ENCODE data around the gene KIAA0825. TPM values are rescaled to one million over a fixed set of nuclear protein-coding genes. Genes with fewer than 3 reads are reported as not detected.
"Not testable (repeated sequence)": the region's sequence is repeated elsewhere in the genome, so short reads cannot be mapped to it uniquely, and the experiment has no call there.

KIAA0825 gene
- total RNA-seq, 1 donor from 2014 or later = 0.28 TPM

DNA sequence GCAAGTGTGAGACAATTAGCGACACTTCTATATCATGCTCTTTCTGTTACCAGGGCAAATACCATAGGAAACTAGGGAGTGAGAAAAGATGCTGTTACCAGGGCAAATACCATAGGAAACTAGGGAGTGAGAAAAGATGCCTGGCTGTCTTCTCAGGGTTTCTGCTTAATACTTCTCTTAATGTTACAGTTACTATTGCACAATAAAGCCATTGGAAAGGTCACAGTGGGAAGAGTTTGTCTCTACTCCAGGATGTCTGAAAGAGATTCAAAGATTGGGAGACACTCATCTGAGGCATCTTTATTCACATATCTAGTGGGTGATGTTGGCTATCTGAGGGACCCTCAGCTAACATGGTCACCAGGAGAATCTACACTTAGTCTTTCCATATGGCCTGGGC lies 445.3 kb downstream of the KIAA0825 start:
- Mint-ChIP-seq H3K4me3 (no peak overlapping the region), H3K4me1 (peaks cover 2% of the 10 kb centered on the region), H3K27me3 (peaks cover 3% of the 10 kb centered on the region), H3K36me3 (ENCODE audit: low read depth) (no peaks in the 10 kb centered on the region), H3K9me3 (peaks cover 3% of the 10 kb centered on the region), H3K27ac (no peak overlapping the region)
- intact Hi-C loops (cut with micrococcal nuclease) = no loop called here
- no peak for DNase-seq

DNA sequence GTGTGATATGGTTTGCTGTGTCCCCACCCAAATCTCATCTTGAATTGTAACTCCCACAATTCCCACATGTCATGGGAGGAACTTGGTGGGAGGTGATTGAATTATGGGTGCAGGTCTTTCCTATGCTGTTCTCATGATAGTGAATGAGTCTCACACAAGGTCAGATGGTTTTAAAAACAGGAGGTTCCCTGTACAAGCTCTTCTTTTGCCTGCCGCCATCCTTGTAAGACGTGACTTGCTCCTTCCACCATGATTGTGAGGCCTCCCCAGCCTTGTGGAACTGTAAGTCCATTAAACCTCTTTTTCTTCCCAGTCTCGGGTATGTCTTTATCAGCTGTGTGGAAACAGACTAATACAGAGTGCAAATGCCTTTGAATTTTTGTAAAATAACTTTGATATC lies 447.3 kb downstream of the KIAA0825 start:
- H3K27ac Mint-ChIP-seq; H3K4me3 Mint-ChIP-seq; DNase-seq; H3K4me1 Mint-ChIP-seq; H3K9me3 Mint-ChIP-seq; H3K36me3 Mint-ChIP-seq (ENCODE audit: low read depth); H3K27me3 Mint-ChIP-seq; intact Hi-C loops (cut with micrococcal nuclease): not testable (repeated sequence)

- H3K4me1 Mint-ChIP-seq; H3K27ac Mint-ChIP-seq; H3K9me3 Mint-ChIP-seq; DNase-seq; H3K4me3 Mint-ChIP-seq; H3K27me3 Mint-ChIP-seq; intact Hi-C loops (cut with micrococcal nuclease); H3K36me3 Mint-ChIP-seq (ENCODE audit: low read depth): not testable (repeated sequence)
Measured at GRCh38 chr5:94170158-94170557, 448.2 kb downstream of the KIAA0825 start.

DNA sequence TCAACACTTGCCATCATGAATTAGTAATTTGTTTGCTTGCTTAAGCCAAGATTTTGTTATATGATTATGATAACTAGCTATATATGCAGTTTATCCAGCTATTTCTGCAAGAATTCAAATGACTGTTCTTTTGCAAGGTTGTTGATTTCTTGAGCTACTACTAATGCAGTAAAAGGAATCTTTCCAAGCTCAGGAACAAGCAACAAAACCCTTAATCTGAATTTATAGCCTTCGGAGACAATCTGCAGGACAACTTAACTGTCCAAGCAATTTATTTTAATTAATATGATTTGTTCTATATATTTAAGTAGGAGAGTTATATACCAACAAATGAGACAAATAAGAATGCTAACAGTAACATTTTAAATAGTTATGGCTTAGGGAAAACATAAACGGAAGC lies 450.3 kb downstream of the KIAA0825 start:
- no peak for DNase-seq
- peaks cover 3% of the 10 kb centered on the region for H3K9me3 Mint-ChIP-seq
- intact Hi-C loops (cut with micrococcal nuclease) = no loop called here
- H3K36me3 Mint-ChIP-seq (ENCODE audit: low read depth) = no peaks in the 10 kb centered on the region
- peaks cover 2% of the 10 kb centered on the region for H3K4me1 Mint-ChIP-seq
- no peaks in the 10 kb centered on the region for H3K27me3 Mint-ChIP-seq
- no peak overlapping the region for H3K4me3 Mint-ChIP-seq
- H3K27ac Mint-ChIP-seq = no peak overlapping the region

GRCh38 chr5:94161801-94162200 lies 456.6 kb downstream of the KIAA0825 start:
- DNase-seq = no peak
- Mint-ChIP-seq H3K27me3 (no peaks in the 10 kb centered on the region), H3K4me3 (no peak overlapping the region), H3K9me3 (no peaks in the 10 kb centered on the region), H3K36me3 (ENCODE audit: low read depth) (no peaks in the 10 kb centered on the region), H3K27ac (no peak overlapping the region), H3K4me1 (no peaks in the 10 kb centered on the region)
- intact Hi-C loops (cut with micrococcal nuclease) = no loop called here

- Mint-ChIP-seq H3K27me3 (no peaks in the 10 kb centered on the region), H3K4me1 (no peaks in the 10 kb centered on the region), H3K4me3 (no peak overlapping the region), H3K27ac (no peak overlapping the region), H3K36me3 (ENCODE audit: low read depth) (no peaks in the 10 kb centered on the region), H3K9me3 (no peaks in the 10 kb centered on the region)
- DNase-seq = no peak
- intact Hi-C loops (cut with micrococcal nuclease) = no loop called here
Measured at GRCh38 chr5:94159144-94159543, 459.3 kb downstream of the KIAA0825 start.

- no peak overlapping the region for H3K4me3 Mint-ChIP-seq
- no peaks in the 10 kb centered on the region for H3K4me1 Mint-ChIP-seq
- H3K27ac Mint-ChIP-seq = no peak overlapping the region
- no peak for DNase-seq
- H3K36me3 Mint-ChIP-seq (ENCODE audit: low read depth) = no peaks in the 10 kb centered on the region
- no peaks in the 10 kb centered on the region for H3K9me3 Mint-ChIP-seq
- no peaks in the 10 kb centered on the region for H3K27me3 Mint-ChIP-seq
- intact Hi-C loops (cut with micrococcal nuclease) = no loop called here
Measured at GRCh38 chr5:94157704-94158539, 460.5 kb downstream of the KIAA0825 start.

GRCh38 chr5:94154672-94155071 lies 463.7 kb downstream of the KIAA0825 start:
- intact Hi-C loops (cut with micrococcal nuclease) = no loop called here
- no peak overlapping the region for H3K4me3 Mint-ChIP-seq
- H3K27me3 Mint-ChIP-seq = no peaks in the 10 kb centered on the region
- DNase-seq = no peak
- no peaks in the 10 kb centered on the region for H3K36me3 Mint-ChIP-seq (ENCODE audit: low read depth)
- H3K27ac Mint-ChIP-seq = no peak overlapping the region
- H3K4me1 Mint-ChIP-seq = no peaks in the 10 kb centered on the region
- H3K9me3 Mint-ChIP-seq = no peaks in the 10 kb centered on the region

DNA sequence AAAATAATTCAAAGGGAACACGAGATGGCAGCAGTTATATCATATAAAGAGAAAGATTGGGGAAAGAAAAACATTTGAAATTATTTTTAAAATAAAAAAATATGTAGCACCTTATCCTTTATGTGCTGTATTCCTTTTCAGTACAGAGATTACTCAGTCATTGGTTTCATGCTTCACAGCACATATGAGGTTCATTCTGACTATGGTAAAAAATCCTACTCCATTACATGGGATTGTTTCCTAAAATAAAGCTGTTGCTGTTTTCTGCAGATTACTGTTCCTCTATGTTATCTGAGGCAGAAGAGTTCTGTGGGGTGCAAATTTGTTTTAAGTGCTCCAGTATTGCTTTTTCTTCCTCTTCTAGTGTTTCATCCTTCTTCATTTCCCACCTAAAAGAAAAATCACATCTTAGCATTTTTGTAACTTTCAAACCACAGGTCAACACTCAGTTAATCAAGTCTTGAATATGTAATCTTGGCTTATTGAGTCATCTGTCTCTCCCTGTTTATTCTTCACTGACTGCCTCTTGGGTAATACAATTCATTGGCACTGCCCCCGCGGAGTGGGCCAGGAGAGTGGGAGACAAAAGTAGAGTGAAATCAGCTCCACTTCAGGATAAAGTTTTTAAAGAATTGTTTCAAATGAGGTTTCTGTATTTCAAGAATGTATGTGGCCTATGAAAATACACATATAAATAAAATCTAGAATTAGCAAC lies 464.5 kb downstream of the KIAA0825 start:
- H3K27me3 Mint-ChIP-seq = no peaks in the 10 kb centered on the region
- intact Hi-C loops (cut with micrococcal nuclease) = no loop called here
- no peaks in the 10 kb centered on the region for H3K4me1 Mint-ChIP-seq
- H3K4me3 Mint-ChIP-seq = no peak overlapping the region
- no peaks in the 10 kb centered on the region for H3K36me3 Mint-ChIP-seq (ENCODE audit: low read depth)
- DNase-seq = no peak
- H3K27ac Mint-ChIP-seq = no peak overlapping the region
- H3K9me3 Mint-ChIP-seq = no peaks in the 10 kb centered on the region

- H3K9me3 Mint-ChIP-seq; intact Hi-C loops (cut with micrococcal nuclease); DNase-seq; H3K27me3 Mint-ChIP-seq; H3K4me1 Mint-ChIP-seq; H3K4me3 Mint-ChIP-seq; H3K27ac Mint-ChIP-seq; H3K36me3 Mint-ChIP-seq (ENCODE audit: low read depth): not testable (repeated sequence)
Measured at GRCh38 chr5:94143621-94144020, 474.8 kb downstream of the KIAA0825 start.

DNA sequence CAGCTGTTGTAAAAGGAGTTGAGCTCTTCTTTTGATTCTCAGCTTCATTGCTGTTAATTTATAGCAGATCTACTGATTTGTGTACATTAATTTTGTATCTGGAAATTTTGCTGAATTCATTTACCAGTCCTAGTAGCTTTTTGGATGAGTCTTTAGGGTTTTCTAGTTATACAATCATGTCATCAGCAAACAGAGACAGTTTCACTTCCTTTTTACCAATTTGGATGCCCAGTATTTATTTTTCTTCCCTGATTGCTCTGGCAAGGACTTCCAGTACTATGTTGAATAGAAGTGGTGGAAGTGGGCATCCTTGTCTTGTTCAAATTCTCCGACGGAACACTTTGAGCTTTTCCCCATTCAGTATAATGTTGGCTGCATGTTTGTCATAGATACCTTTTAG lies 478.1 kb downstream of the KIAA0825 start:
- intact Hi-C loops (cut with micrococcal nuclease) = no loop called here
- no peaks in the 10 kb centered on the region for H3K4me1 Mint-ChIP-seq
- DNase-seq = no peak
- no peak overlapping the region for H3K4me3 Mint-ChIP-seq
- peaks cover 17% of the 10 kb centered on the region for H3K9me3 Mint-ChIP-seq
- no peaks in the 10 kb centered on the region for H3K36me3 Mint-ChIP-seq (ENCODE audit: low read depth)
- no peak overlapping the region for H3K27ac Mint-ChIP-seq
- H3K27me3 Mint-ChIP-seq = no peaks in the 10 kb centered on the region

DNA sequence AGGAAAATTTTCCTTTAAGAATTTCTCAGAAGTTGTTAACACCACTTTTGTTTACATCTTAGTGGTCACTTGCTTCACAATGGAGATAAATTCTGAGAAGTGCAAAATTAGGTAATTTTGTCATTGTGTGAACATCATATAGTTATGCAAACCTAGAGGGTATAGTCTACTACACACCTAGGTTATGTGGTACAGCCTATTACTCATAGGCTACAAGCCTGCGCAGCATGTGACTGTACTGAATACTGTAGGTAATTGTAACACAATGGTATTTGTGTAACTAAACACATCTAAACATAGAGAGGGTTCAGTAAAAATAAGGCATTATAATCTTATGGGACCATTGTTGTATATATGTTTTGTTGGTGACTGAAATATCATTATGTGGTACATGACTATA lies 488.3 kb downstream of the KIAA0825 start:
- Mint-ChIP-seq H3K9me3 (peaks cover 13% of the 10 kb centered on the region), H3K27ac (no peak overlapping the region), H3K4me1 (no peaks in the 10 kb centered on the region), H3K27me3 (peaks cover 9% of the 10 kb centered on the region), H3K4me3 (no peak overlapping the region), H3K36me3 (ENCODE audit: low read depth) (no peaks in the 10 kb centered on the region)
- DNase-seq = no peak
- intact Hi-C loops (cut with micrococcal nuclease) = no loop called here

- Mint-ChIP-seq H3K27ac (no peak overlapping the region), H3K9me3 (no peaks in the 10 kb centered on the region), H3K4me1 (no peaks in the 10 kb centered on the region), H3K27me3 (peaks cover 10% of the 10 kb centered on the region), H3K36me3 (ENCODE audit: low read depth) (no peaks in the 10 kb centered on the region), H3K4me3 (no peak overlapping the region)
- DNase-seq = no peak
- intact Hi-C loops (cut with micrococcal nuclease) = no loop called here
Measured at GRCh38 chr5:94125107-94125506, 493.3 kb downstream of the KIAA0825 start.

DNA sequence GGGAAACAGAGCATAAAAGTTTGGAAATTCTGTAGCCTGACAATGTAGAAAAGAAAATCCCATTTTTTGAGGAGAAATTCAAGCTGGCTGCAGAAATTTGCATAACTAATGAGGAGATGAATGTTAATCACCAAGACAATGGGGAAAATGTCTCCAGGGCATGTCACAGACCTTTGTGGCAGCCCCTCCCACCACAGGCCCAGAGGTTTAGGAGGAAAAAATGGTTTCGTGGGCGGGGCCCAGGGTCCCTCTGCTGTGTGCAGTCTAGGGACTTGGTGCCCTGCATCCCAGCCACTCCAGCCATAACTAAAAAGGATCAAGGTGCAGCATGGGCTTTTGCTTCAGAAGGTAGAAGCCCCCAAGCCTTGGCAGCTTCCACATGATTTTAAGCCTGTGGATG lies 502.1 kb downstream of the KIAA0825 start:
- H3K4me3 Mint-ChIP-seq; H3K4me1 Mint-ChIP-seq; H3K27me3 Mint-ChIP-seq; H3K36me3 Mint-ChIP-seq (ENCODE audit: low read depth); H3K27ac Mint-ChIP-seq; DNase-seq; intact Hi-C loops (cut with micrococcal nuclease): not testable (repeated sequence)
- peaks cover 28% of the 10 kb centered on the region for H3K9me3 Mint-ChIP-seq
